Measurements from ENCODE around the gene FBH1. TPM values are rescaled to one million over a fixed set of nuclear protein-coding genes. Genes with fewer than 3 reads are reported as not detected.

The FBH1 gene
- total RNA-seq, 1 experiment from 2014 or later: 84.0 TPM

DNA sequence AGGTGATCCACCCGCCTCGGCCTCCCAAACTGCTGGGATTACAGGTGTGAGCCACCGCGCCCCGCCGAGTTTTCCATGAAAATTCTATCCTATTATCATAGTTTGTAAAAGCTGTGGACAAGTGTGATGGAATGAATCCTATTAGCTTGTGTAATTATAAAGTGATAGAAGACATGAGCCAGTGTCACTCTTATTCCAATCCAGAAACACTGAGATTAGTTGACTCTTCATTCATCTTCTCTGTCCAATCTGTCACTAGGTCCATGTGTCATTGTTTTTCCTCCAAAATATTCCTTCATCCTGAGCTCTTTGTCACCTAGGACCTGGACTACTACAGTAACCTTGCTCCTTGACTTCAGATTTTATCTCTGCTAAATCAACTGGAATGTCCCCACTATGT lies 13.5 kb downstream of the FBH1 start:
- no peak for DNase-seq (ENCODE audit: low spot score)
- BruUV-seq (replicated peaks): no TSS peak
- ChIA-PET CTCF (no interaction called here), POLR2A (ENCODE audit: low non-redundant PET) (no interaction called here)
- TF ChIP-seq, protein P1, sequence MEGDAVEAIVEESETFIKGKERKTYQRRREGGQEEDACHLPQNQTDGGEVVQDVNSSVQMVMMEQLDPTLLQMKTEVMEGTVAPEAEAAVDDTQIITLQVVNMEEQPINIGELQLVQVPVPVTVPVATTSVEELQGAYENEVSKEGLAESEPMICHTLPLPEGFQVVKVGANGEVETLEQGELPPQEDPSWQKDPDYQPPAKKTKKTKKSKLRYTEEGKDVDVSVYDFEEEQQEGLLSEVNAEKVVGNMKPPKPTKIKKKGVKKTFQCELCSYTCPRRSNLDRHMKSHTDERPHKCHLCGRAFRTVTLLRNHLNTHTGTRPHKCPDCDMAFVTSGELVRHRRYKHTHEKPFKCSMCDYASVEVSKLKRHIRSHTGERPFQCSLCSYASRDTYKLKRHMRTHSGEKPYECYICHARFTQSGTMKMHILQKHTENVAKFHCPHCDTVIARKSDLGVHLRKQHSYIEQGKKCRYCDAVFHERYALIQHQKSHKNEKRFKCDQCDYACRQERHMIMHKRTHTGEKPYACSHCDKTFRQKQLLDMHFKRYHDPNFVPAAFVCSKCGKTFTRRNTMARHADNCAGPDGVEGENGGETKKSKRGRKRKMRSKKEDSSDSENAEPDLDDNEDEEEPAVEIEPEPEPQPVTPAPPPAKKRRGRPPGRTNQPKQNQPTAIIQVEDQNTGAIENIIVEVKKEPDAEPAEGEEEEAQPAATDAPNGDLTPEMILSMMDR (conservative IDR thresholded peaks at IDR 0.05; ENCODE audit: low read depth, low read length): no peak
- TF ChIP-seq EZH2 (IDR thresholded peaks at IDR 0.05; ENCODE audit: borderline replicate concordance, low read depth, low read length, poor library complexity, severe bottlenecking): no peak
- intact Hi-C loops (cut with micrococcal nuclease; ENCODE audit: unreplicated experiment): no loop called here
- H3K36me3 ChIP-seq (ENCODE audit: insufficient read depth, low read length, poor library complexity, severe bottlenecking): peaks cover 12% of the 10 kb centered on the region
- no peaks in the 10 kb centered on the region for H3K27me3 ChIP-seq (replicated peaks; ENCODE audit: insufficient read depth, low read depth, low read length, poor library complexity)
- H3K27ac ChIP-seq (ENCODE audit: low read depth, low read length, poor library complexity, severe bottlenecking): no peak overlapping the region
- H3K4me3 ChIP-seq (ENCODE audit: low read depth, low read length, poor library complexity, severe bottlenecking): no peak overlapping the region
- no peaks in the 10 kb centered on the region for H3K4me1 ChIP-seq (ENCODE audit: insufficient read depth, low read length, poor library complexity, severe bottlenecking)
- no peaks in the 10 kb centered on the region for H3K9me3 ChIP-seq (ENCODE audit: low read depth, low read length, poor library complexity, severe bottlenecking)

DNA sequence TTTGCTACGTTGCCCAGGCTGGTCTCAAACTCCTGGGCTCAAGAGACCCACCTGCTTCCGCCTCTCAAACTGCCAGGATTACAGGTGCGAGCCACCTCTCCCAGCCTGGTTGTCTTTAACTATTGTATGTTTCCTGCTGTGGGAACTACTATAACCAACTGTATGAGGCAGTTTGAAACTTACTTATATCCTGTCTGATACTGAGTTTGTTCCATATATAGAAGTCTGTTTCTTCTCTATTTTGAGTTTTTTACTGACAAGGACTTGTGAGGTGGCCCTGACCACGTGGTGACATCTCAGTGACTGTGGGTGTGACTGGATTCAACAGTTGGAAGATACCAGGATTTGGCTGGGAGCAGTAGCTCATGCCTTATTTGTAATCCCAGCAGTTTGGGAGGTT lies 14.2 kb downstream of the FBH1 start:
- intact Hi-C loops (cut with micrococcal nuclease; ENCODE audit: unreplicated experiment): no loop called here
- no peaks in the 10 kb centered on the region for H3K4me1 ChIP-seq (ENCODE audit: insufficient read depth, low read length, poor library complexity, severe bottlenecking)
- H3K9me3 ChIP-seq (ENCODE audit: low read depth, low read length, poor library complexity, severe bottlenecking): no peaks in the 10 kb centered on the region
- no peak overlapping the region for H3K4me3 ChIP-seq (ENCODE audit: low read depth, low read length, poor library complexity, severe bottlenecking)
- no peak for DNase-seq (ENCODE audit: low spot score)
- no TSS peak for BruUV-seq (replicated peaks)
- H3K27me3 ChIP-seq (replicated peaks; ENCODE audit: insufficient read depth, low read depth, low read length, poor library complexity): no peaks in the 10 kb centered on the region
- ChIA-PET POLR2A (ENCODE audit: low non-redundant PET) (no interaction called here), CTCF (no interaction called here)
- peaks cover 18% of the 10 kb centered on the region for H3K36me3 ChIP-seq (ENCODE audit: insufficient read depth, low read length, poor library complexity, severe bottlenecking)
- no peak for TF ChIP-seq EZH2 (IDR thresholded peaks at IDR 0.05; ENCODE audit: borderline replicate concordance, low read depth, low read length, poor library complexity, severe bottlenecking)
- TF ChIP-seq, protein P1 (conservative IDR thresholded peaks at IDR 0.05; ENCODE audit: low read depth, low read length): no peak
- H3K27ac ChIP-seq (ENCODE audit: low read depth, low read length, poor library complexity, severe bottlenecking): no peak overlapping the region

DNA sequence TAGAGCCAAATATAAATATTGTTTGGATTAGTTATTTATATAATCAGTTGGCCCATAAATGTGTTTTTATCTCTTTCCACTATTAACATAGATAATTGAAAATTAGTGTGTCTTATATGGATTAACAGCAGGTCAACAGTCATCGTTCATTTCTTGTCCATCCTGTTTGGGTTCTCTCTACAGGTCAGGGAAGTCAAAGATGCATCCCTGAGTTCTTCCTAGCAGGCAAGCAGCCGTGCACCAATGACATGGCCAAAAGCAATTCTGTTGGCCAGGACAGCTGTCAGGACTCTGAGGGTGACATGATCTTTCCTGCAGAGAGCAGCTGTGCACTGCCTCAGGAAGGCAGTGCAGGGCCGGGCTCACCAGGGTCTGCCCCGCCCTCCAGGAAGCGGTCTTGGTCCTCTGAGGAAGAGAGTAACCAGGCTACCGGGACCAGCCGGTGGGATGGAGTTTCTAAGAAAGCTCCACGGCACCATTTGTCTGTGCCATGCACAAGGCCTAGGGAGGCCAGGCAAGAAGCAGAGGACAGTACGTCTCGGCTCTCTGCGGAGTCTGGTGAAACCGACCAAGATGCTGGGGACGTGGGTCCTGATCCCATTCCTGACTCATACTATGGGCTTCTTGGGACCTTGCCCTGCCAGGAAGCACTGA lies 15.9 kb downstream of the FBH1 start:
- intact Hi-C loops (cut with micrococcal nuclease; ENCODE audit: unreplicated experiment): no loop called here
- H3K9me3 ChIP-seq (ENCODE audit: low read depth, low read length, poor library complexity, severe bottlenecking): no peaks in the 10 kb centered on the region
- H3K27me3 ChIP-seq (replicated peaks; ENCODE audit: insufficient read depth, low read depth, low read length, poor library complexity): no peaks in the 10 kb centered on the region
- DNase-seq (ENCODE audit: low spot score): no peak
- H3K36me3 ChIP-seq (ENCODE audit: insufficient read depth, low read length, poor library complexity, severe bottlenecking): peaks cover 34% of the 10 kb centered on the region
- BruUV-seq (replicated peaks): no TSS peak
- no peaks in the 10 kb centered on the region for H3K4me1 ChIP-seq (ENCODE audit: insufficient read depth, low read length, poor library complexity, severe bottlenecking)
- no peak for TF ChIP-seq EZH2 (IDR thresholded peaks at IDR 0.05; ENCODE audit: borderline replicate concordance, low read depth, low read length, poor library complexity, severe bottlenecking)
- TF ChIP-seq, protein P1 (conservative IDR thresholded peaks at IDR 0.05; ENCODE audit: low read depth, low read length): no peak
- H3K4me3 ChIP-seq (ENCODE audit: low read depth, low read length, poor library complexity, severe bottlenecking): no peak overlapping the region
- H3K27ac ChIP-seq (ENCODE audit: low read depth, low read length, poor library complexity, severe bottlenecking): no peak overlapping the region
- ChIA-PET CTCF (no interaction called here), POLR2A (ENCODE audit: low non-redundant PET) (no interaction called here)
